Body of pancreas (tissue), 4 donors: ENCODE results near the gene AQP12B. TPM values are rescaled to one million over a fixed set of nuclear protein-coding genes. Genes with fewer than 3 reads are reported as not detected.
A peak's percentile ranks its signal among the peaks of the same experiment; 100 is the strongest.

Source experiments
- ATAC-seq: fragments of 150-250 bp; one replicate; pipeline ENCODE4 v1.9.1; 2016
- DNase-seq, 4 donors: peaks; one replicate each; pipeline ENCODE4 v3.0.0-alpha.2; 2019
- H3K27ac ChIP-seq, 4 donors: fragments of 200-600 bp; sonication (generic); 1 replicate in 3 of 4; 2 replicates in 1 of 4; pipeline versions ENCODE4 v1.5.1 to v1.6.1; 2016 to 2019; ENCODE audit warnings: mild to moderate bottlenecking in 1 of 4, mixed read lengths in 1 of 4, moderate library complexity in 1 of 4
- H3K27me3 ChIP-seq, 2 donors: fragments of 200-600 bp; sonication (generic); one replicate each; pipeline ENCODE4 v1.6.0; 2016; ENCODE audit warnings: mild to moderate bottlenecking in 1 of 2
- H3K36me3 ChIP-seq, 2 donors: fragments of 200-600 bp; sonication (generic); replicated peaks in 1 of 2; 2 replicates each; pipeline ENCODE4 v1.5.1; 2016; ENCODE audit warnings: low read depth in 2 of 2; ENCODE audit not compliant: insufficient read depth in 1 of 2
- H3K4me1 ChIP-seq: fragments of 200-600 bp; sonication (generic); one replicate; pipeline ENCODE4 v1.6.0; 2016
- H3K4me3 ChIP-seq, 2 donors: fragments of 200-600 bp; sonication (generic); 1 replicate in 1 of 2; 2 replicates in 1 of 2; pipeline ENCODE4 v1.5.1; 2016 to 2019
- H3K9me3 ChIP-seq, 3 donors: fragments of 200-600 bp; sonication (generic); 1 replicate in 2 of 3; 2 replicates in 1 of 3; pipeline ENCODE4 v1.5.1; 2016
- POLR2A ChIP-seq, 3 donors: fragments of 450-650 bp; IDR thresholded peaks; one replicate each; pipeline ENCODE4 v1.6.1; 2016; ENCODE audit warnings: antibody characterized with exemption in 3 of 3, mild to moderate bottlenecking in 2 of 3
- WGBS, 2 donors: methylation state at CpG; one replicate each; pipeline ENCODE4 v1.1.5; 2017; 5-methylcytosine and 5-hydroxymethylcytosine counted together
- intact Hi-C: fragments of 100-400 bp; cut with DNase I; formaldehyde crosslinking; loops from one replicate; pipeline ENCODE4 v1.15.1; 2023
- total RNA-seq, 2 donors: library from RNA; depleted of rRNA; stranded (reverse); fragments of >200 nt; gene quantifications; one replicate each; pipeline ENCODE4 v1.1.0, GENCODE V29; 2016
- TF ChIP-seq, protein P1 (sequence below), 7 experiments: fragments of 450-650 bp in 4 of 7; fragments of 200-600 bp in 3 of 7; sonication (generic) in 3 of 7; IDR thresholded peaks; one replicate each; pipeline ENCODE4 v1.5.1; 2016 to 2019; ENCODE audit warnings: antibody characterized with exemption in 7 of 7

AQP12B gene
- total RNA-seq, 2 donors from 2014 or later, result 328 to 392 TPM

- H3K9me3 ChIP-seq, result no peaks in the 10 kb centered on the region
- DNase-seq (no peak), ATAC-seq (no peak)
- no peak overlapping the region for H3K4me3 ChIP-seq
- H3K36me3 ChIP-seq, result no peaks in the 10 kb centered on the region
- no peak overlapping the region for H3K27ac ChIP-seq
- H3K4me1 ChIP-seq, result no peaks in the 10 kb centered on the region
- 75% methylated on average over 11 of the region's 11 CpGs; no CpG with 5 or more reads in 1 of the 2 donors for WGBS, 2 donors
- TF ChIP-seq, protein P1, sequence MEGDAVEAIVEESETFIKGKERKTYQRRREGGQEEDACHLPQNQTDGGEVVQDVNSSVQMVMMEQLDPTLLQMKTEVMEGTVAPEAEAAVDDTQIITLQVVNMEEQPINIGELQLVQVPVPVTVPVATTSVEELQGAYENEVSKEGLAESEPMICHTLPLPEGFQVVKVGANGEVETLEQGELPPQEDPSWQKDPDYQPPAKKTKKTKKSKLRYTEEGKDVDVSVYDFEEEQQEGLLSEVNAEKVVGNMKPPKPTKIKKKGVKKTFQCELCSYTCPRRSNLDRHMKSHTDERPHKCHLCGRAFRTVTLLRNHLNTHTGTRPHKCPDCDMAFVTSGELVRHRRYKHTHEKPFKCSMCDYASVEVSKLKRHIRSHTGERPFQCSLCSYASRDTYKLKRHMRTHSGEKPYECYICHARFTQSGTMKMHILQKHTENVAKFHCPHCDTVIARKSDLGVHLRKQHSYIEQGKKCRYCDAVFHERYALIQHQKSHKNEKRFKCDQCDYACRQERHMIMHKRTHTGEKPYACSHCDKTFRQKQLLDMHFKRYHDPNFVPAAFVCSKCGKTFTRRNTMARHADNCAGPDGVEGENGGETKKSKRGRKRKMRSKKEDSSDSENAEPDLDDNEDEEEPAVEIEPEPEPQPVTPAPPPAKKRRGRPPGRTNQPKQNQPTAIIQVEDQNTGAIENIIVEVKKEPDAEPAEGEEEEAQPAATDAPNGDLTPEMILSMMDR (IDR thresholded peaks at IDR 0.05), result no peak
- no peak for TF ChIP-seq POLR2A (IDR thresholded peaks at IDR 0.05)
- intact Hi-C loops, result no loop called here
- no peaks in the 10 kb centered on the region for H3K27me3 ChIP-seq
These were observed 39.9 kb downstream of the AQP12B start for GRCh38 chr2:240642806-240643092.

- H3K27me3 ChIP-seq, result no peaks in the 10 kb centered on the region
- no peak for ATAC-seq
- intact Hi-C loops, result no loop called here
- WGBS, 2 donors, result 79 to 87% methylated on average over 20 to 25 of the region's 36 CpGs
- TF ChIP-seq POLR2A (IDR thresholded peaks at IDR 0.05), result no peak
- TF ChIP-seq, protein P1 (IDR thresholded peaks at IDR 0.05), result no peak
- H3K36me3 ChIP-seq, result no peaks in the 10 kb centered on the region
- H3K4me3 ChIP-seq, result no peak overlapping the region
- peak in 1 of 4 donors; percentile 8 for DNase-seq
- no peaks in the 10 kb centered on the region for H3K4me1 ChIP-seq
- no peak overlapping the region for H3K27ac ChIP-seq
- no peaks in the 10 kb centered on the region for H3K9me3 ChIP-seq
These were observed 40.5 kb downstream of the AQP12B start for GRCh38 chr2:240642061-240642805.

- Histone ChIP-seq H3K27me3 (no peaks in the 10 kb centered on the region), H3K36me3 (no peaks in the 10 kb centered on the region), H3K4me3 (no peak overlapping the region), H3K9me3 (no peaks in the 10 kb centered on the region), H3K27ac (no peak overlapping the region), H3K4me1 (no peaks in the 10 kb centered on the region)
- WGBS, 2 donors, result 0 to 18% methylated on average over 1 to 15 of the region's 16 CpGs
- intact Hi-C loops, result no loop called here
- no peak for TF ChIP-seq POLR2A (IDR thresholded peaks at IDR 0.05)
- TF ChIP-seq, protein P1 (IDR thresholded peaks at IDR 0.05), result peak; percentile 43 to 78 (median 59)
- DNase-seq (peak; percentile 56 to 76 (median 70)), ATAC-seq (peak; percentile 78)
These were observed 41.7 kb downstream of the AQP12B start for GRCh38 chr2:240640939-240641338.

- H3K9me3 ChIP-seq, result no peaks in the 10 kb centered on the region
- no peak overlapping the region for H3K4me3 ChIP-seq
- DNase-seq (no peak), ATAC-seq (no peak)
- H3K27ac ChIP-seq, result no peak overlapping the region
- no peak for TF ChIP-seq POLR2A (IDR thresholded peaks at IDR 0.05)
- TF ChIP-seq, protein P1 (IDR thresholded peaks at IDR 0.05), result no peak
- H3K27me3 ChIP-seq, result no peaks in the 10 kb centered on the region
- WGBS, 2 donors, result 80 to 84% methylated on average over 18 of the region's 18 CpGs
- no peaks in the 10 kb centered on the region for H3K4me1 ChIP-seq
- intact Hi-C loops, result no loop called here
- H3K36me3 ChIP-seq, result no peaks in the 10 kb centered on the region
These were observed 43.1 kb downstream of the AQP12B start for GRCh38 chr2:240639566-240639965.
